Activated gamma-delta T cell (primary cell): ENCODE results near the gene MEN1.

ENCODE experiments used
- DNase-seq: peaks from one replicate; lab custom pipeline; 2025; lab: John Stamatoyannopoulos, UW

The MEN1 gene

GRCh38 chr11:64801561-64802369, 8.6 kb downstream of the MEN1 start:
- no peak for DNase-seq

GRCh38 chr11:64801158-64801464, 9.2 kb downstream of the MEN1 start:
- DNase-seq: no peak

GRCh38 chr11:64800303-64801157, 9.8 kb downstream of the MEN1 start:
- DNase-seq: no peak

GRCh38 chr11:64799623-64800302, 10.6 kb downstream of the MEN1 start:
- DNase-seq: no peak

GRCh38 chr11:64799256-64799622, 11.1 kb downstream of the MEN1 start:
- DNase-seq: no peak

GRCh38 chr11:64796757-64797541, 13.4 kb downstream of the MEN1 start:
- DNase-seq: no peak

- no peak for DNase-seq
Observed at GRCh38 chr11:64796047-64796756, 14.1 kb downstream of the MEN1 start.

- DNase-seq: no peak
Observed at GRCh38 chr11:64794526-64794925, 15.8 kb downstream of the MEN1 start.

GRCh38 chr11:64793271-64794160, 16.8 kb downstream of the MEN1 start:
- no peak for DNase-seq

- DNase-seq: no peak
Observed at GRCh38 chr11:64792482-64792881, 17.9 kb downstream of the MEN1 start.

GRCh38 chr11:64791781-64792291, 18.5 kb downstream of the MEN1 start:
- DNase-seq: no peak

- DNase-seq: no peak
Observed at GRCh38 chr11:64790205-64791095, 19.9 kb downstream of the MEN1 start.

- no peak for DNase-seq
Observed at GRCh38 chr11:64789331-64790204, 20.8 kb downstream of the MEN1 start.

GRCh38 chr11:64788321-64789215, 21.8 kb downstream of the MEN1 start:
- no peak for DNase-seq

- no peak for DNase-seq
Observed at GRCh38 chr11:64787526-64788320, 22.6 kb downstream of the MEN1 start.

GRCh38 chr11:64786308-64786707, 24.0 kb downstream of the MEN1 start:
- no peak for DNase-seq
